GM18873 (cell line): ENCODE results near the gene CELA2A.
"Not testable (repeated sequence)": the region's sequence is repeated elsewhere in the genome, so short reads cannot be mapped to it uniquely, and the experiment has no call there.

Source experiments
- ATAC-seq: cut with Tn5 transposase; IDR thresholded peaks from one replicate; pipeline ENCODE4 v1.9.1; 2021; ENCODE audit warnings: mild to moderate bottlenecking, moderate library complexity, moderate number of reproducible peaks; ENCODE audit not compliant: unreplicated experiment, low FRiP score

CELA2A gene

DNA sequence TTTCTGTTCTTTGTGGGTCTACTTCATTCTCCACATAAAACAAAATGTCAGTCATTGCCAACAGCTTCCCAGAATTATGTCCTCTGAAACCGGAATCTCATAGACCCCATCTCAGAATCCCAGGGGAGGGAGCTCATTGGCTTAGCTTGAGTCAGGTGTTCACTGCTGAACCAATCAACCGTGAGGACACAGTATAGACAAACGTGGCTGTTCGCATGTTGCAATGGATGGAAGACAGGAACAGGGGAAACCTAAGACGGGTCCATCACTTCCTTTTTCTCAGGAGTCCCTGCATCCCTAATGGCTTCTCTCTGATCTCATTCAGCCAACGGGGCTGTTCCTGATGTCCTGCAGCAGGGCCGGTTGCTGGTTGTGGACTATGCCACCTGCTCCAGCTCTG is 9.1 kb downstream of the CELA2A start:
- no peak for ATAC-seq

- ATAC-seq, result not testable (repeated sequence)
Measured at GRCh38 chr1:15466955-15467625, 10.6 kb downstream of the CELA2A start.

DNA sequence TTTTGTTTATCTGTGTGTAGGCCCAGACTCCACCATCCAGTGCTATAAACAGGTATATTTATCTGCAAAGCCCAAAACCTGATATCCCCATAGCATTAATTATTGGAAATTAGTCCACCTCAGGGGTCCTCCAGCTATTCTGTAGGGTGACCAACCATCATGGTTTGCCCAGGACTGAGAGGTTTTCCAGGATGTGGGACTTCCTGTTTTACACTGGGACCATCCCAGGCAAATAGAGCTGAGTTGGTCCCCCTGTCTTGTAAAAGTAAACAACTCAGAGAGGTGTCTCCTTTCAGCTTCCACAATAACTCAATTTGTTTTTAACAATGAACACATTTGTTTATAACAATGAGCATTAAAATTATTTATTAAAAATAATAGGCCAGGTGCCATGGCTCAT is 11.6 kb downstream of the CELA2A start:
- ATAC-seq, result no peak

- no peak for ATAC-seq
Measured at GRCh38 chr1:15469361-15469760, 12.8 kb downstream of the CELA2A start.

- not testable (repeated sequence) for ATAC-seq
Measured at GRCh38 chr1:15469821-15470448, 13.4 kb downstream of the CELA2A start.

GRCh38 chr1:15471067-15471466 is 14.5 kb downstream of the CELA2A start:
- not testable (repeated sequence) for ATAC-seq

DNA sequence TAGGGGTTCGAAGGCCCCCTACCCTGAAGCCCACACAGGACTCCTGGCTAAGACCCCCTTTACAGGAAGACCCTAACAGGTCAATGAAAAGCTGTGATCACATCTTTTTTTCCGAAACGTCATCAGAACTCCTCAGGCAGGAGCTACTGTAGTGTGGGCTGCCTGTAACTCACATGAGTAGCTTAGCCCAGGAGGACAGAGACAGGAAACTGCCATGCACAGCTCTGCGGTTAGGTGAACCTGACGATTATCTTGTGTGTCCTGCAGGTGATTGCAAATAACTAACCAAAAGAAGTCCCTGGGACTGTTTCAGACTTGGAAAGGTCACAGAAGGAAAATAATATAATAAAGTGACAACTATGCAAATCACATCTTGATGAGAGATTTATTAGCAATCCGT is 15.2 kb downstream of the CELA2A start:
- ATAC-seq, result not testable (repeated sequence)

GRCh38 chr1:15472587-15472986 is 16.1 kb downstream of the CELA2A start:
- no peak for ATAC-seq

- ATAC-seq, result no peak
Measured at GRCh38 chr1:15475752-15476314, 19.3 kb downstream of the CELA2A start, which contains the start of gene CELA2B. CELA2B (plus strand) TSS chr1:15476104; CDS start chr1:15476126, 22 bp downstream.

GRCh38 chr1:15476927-15477326 is 20.4 kb downstream of the CELA2A start:
- no peak for ATAC-seq

DNA sequence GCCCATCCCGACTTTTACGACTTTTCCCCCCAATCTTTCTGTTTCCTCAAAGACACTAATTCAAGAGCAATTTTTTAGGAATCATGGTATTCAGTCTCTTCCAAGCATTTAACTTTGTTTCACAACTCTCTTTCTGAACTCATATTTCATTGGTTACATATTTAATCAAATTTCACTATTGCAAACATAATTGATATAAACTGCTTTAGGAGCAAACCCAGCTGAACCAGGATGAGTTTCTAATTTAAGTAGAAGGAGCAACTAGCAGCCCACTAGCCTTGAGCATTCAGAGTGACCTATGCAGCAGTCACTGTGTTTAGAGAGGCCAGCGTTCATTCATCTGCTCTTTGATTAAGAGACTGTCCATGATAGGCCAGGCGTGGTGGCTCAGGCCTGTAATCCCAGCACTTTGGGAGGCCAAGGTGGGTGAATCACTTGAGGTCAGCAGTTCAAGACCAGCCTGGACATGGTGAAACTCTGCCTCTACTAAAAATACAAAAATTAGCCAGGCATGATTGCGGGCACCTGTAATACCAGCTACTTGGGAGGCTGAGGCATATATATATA is 21.2 kb downstream of the CELA2A start:
- ATAC-seq, result no peak

DNA sequence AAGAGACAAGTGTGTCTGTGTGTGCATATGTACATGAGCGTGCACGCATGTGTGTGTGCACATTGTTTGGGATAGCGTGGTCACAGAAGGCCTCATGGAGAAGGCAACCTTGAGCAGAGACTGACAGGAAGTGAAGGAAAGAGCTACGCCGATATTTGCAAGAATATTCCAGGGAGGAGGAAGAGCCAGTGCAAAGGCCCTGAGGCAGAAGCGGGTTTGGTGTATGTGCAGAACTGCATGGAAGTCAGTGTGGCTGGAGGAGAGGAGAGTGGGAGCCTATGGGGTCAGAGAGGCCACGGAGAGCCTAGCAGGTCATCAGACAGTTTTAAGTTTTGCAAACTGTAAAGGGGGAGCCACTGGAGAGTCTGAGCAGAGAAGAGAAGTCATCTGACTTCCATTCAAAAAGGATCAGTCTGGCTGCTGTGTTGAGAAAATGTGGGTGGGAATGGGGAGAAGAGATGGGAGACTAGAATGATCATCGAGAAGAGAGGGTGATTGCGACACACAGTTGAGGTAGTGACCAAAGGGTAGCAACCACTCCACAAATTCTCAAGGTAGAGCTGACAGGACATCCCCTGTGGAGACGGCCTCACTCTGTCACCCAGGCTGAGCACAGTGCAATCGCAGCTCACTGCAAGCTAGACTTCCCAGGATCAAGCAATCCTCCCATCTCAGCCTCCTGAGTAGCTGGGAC is 23.3 kb downstream of the CELA2A start:
- ATAC-seq, result no peak

DNA sequence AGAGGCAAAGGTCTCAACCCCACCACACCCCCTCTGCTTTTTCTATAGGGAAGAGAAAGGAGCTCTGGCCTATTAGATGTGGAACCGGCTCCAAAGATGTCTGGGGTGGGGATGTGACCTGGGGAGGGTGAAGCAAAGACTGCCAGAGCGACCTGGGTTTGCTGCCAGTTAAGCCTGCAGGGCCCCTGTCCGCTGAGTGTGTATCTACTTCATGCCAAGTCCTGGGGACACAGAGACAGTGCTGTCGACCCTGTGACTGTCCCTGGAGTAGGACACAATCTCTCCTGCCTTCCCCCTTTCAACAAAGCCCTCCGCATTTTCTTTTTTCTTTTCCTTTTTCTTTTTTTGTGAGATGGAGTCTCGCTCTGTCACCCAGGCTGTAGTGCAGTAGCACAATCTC is 25.9 kb downstream of the CELA2A start:
- not testable (repeated sequence) for ATAC-seq

DNA sequence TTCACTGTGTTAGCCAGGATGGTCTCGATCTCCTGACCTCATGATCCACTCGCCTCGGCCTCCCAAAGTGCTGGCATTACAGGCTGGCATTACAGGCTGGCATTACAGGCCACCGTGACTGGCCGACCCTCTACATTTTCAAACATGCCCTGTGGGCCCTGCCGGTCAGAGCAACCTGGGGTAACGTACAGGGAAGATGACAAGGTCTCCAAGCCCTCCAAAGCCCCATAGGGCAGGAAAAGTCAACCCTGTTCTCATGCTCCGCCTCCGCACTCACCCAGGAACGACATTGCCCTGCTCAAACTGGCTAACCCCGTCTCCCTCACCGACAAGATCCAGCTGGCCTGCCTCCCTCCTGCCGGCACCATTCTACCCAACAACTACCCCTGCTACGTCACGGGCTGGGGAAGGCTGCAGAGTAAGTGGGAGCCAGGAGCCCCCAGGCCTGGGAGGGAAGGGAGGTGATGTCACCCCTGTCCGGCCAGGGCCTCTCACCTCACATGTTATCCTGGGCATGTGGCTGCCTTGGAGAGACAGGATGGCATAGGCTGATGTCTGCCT is 26.5 kb downstream of the CELA2A start:
- ATAC-seq, result not testable (repeated sequence)

DNA sequence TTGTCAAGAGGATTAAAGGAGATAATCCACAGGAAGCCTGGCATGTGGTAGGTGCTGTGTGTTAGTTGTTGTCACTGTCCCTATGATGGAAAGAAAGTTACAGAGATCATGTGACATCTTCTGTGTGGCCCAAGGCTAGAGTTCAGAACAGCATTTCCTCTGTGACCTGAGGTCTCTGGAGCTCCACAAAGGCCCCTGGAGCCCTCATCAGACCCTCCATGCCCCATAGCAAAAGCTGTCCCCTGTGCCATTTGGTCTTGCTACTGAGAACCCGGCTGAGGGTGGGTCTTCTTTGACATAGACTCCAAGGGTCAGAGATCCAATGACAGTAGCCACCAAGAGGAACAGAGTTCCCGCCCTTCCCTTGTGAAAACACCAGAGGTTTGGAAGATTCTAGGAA is 27.4 kb downstream of the CELA2A start:
- no peak for ATAC-seq

DNA sequence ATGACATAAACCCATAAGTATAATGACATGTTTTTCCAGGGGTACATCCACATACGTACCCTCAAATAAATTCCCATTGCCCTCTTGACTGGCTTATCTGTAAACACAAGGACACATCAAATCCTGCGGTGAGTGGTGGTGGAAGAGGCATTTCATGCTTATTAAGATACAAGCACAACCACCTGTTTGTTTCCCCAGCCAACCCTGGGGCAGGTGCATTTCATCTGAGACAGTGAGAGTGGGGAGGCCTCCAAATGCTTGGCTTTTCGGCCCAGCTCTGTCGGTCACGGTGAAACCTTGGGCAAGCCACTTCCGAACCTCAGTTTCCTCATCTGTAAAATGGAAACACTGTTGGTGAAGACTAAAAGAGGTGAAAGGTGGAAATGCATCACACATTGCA is 27.9 kb downstream of the CELA2A start:
- not testable (repeated sequence) for ATAC-seq

DNA sequence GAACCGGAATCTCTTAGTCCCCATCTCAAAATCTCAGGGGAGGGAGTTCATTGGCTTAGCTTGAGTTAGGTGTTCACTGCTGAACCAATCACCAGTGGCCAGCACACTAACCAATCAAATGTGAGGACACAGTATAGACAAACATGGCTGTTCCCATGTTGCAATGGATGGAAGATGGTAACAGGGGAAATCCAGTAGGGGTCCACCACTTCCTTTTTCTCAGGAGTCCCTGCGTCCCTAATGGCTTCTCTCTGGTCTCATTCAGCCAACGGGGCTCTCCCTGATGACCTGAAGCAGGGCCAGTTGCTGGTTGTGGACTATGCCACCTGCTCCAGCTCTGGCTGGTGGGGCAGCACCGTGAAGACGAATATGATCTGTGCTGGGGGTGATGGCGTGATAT is 29.1 kb downstream of the CELA2A start:
- no peak for ATAC-seq

GRCh38 chr1:15486844-15487610 is 30.5 kb downstream of the CELA2A start:
- not testable (repeated sequence) for ATAC-seq

DNA sequence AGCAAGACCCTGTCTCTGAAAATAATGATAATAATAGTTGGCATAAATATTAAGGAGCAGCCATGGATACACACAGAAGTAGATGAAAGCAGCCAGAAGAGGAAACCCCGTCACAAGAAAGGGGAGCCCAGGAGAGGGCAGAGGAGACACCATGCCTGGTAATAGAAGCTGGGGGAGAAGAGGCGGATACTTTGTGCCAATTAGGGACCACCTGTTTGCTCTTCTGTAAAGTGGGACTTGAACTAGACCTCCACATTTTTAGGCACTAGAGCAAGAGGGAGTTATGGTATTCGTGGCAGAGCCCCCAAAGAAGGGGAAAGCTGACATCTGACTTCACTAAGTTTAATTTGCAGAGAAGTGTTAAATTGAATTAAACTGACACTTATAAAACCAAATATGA is 31.8 kb downstream of the CELA2A start:
- no peak for ATAC-seq
